Dermis microvascular lymphatic vessel endothelial cell (primary cell): Measurements from ENCODE around the gene KLC4. TPM values are rescaled to one million over a fixed set of nuclear protein-coding genes. Genes with fewer than 3 reads are reported as not detected.

ENCODE experiments used
- DNase-seq, 2 donors: peaks; one replicate each; pipeline versions ENCODE4 v3.0.0 to v3.0.0-alpha.2; 2010; ENCODE audit warnings: low read depth in 2 of 2
- total RNA-seq: library from RNA; depleted of rRNA; stranded (reverse); fragments of >200 nt; gene quantifications from 2 replicates; pipeline ENCODE4 v1.2.1, GENCODE V29; 2014

Gene KLC4
- 14.2 and 17.6 TPM in 2 replicates for total RNA-seq

GRCh38 chr6:43059168-43060033 is at the start of gene KLC4, which contains the start of gene MRPL2:
Gene KLC4 (plus strand): TSS chr6:43059631. CDS start chr6:43061336, 1,705 bp downstream.
Gene MRPL2 (minus strand): TSS chr6:43059434. CDS start chr6:43059381, 53 bp downstream.
- DNase-seq = peak; percentile 97 to 99

DNA sequence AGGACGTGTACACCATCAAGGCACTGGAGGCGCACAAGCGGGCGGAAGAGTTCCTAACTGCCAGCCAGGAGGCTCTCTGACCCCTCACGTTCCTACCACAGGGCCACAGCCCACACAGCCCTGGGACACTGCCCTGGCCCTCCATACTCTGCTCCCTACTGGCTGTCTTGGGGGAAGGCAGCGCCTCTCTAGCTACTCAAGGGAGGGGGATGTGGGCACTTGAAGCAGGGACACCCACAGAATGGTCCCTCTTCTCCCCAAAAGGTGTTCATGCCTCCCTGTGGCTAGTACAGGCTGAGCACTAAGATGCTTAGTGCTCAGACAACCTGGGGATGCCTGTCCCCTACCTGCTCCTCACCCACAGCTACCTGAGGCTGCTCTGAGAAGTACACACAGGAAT is 48.2 kb upstream of the KLC4 start:
- no peak for DNase-seq

GRCh38 chr6:43012364-43012763 is 47.1 kb upstream of the KLC4 start:
- no peak for DNase-seq

GRCh38 chr6:43013097-43013842 is 46.2 kb upstream of the KLC4 start:
- no peak for DNase-seq

- DNase-seq = peak; percentile 100
These were observed 45.5 kb upstream of the KLC4 start, which contains the start of the genes KLHDC3 and MEA1 for GRCh38 chr6:43013843-43014433. Gene KLHDC3 (plus strand): TSS chr6:43014249. CDS start chr6:43017193, 2,944 bp downstream. Gene MEA1 (minus strand): TSS chr6:43013946. CDS start chr6:43013813, 133 bp downstream.

DNA sequence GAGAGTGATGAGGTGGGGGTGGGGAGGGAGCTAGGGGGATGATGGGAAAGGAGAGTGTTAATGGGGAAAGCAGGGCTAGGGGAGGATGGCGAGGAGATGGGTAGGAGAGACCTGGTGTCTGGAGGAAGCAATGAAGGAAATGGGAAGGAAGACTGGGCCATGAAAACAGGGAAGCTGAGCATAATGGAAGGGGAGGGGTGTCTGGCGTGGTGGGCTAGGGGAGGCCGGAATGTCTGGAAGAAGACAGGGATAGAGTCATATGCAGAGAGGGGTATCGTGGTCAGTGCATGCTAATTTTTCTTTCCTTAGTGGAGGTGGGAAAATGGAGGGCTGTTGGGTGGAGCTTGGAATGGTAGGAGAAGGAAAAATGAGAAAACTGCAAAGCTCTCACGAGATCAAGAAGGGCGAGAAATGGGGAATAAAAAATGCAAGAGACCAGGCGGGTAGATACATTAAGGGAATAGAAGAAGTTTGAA is 45.0 kb upstream of the KLC4 start:
- peak in 1 of 2 donors; percentile 30 for DNase-seq

GRCh38 chr6:43016176-43016942 is 43.1 kb upstream of the KLC4 start:
- DNase-seq = no peak

DNA sequence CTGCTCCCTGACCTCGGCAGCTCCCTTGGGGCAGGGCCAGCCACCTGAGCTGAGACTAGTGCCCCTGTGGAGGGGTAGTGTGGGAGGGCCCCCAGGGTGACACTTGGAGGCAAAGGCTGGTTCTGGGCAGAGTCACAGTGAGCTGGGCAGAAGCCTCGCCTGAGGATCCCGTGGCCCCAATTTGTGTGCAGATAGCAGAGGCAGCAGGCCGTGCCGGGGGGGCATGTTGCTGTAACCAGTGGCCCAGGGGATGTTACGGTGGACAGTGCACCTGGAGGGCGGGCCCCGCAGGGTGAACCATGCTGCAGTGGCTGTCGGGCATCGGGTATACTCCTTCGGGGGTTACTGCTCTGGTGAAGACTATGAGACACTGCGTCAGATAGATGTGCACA is 42.5 kb upstream of the KLC4 start:
- no peak for DNase-seq

DNA sequence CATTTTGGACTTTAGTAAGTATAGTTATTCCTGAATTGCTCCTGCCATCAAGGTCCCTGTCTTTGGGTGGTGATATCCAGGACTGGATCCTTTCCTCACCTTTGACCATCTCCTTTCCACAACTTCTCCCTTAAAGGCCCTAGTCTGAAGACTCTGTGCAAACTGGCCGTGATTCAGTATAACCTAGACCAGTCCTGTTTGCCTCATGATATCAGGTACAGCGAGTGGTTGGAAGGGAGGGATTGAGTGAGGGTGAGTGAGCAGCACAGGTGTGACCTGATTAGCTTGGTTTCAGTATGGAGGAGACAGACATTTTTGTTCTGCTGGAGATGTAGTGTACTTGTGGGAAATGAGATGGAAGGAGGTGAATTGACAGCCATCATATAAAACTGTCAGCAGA is 40.3 kb upstream of the KLC4 start:
- no peak for DNase-seq

DNA sequence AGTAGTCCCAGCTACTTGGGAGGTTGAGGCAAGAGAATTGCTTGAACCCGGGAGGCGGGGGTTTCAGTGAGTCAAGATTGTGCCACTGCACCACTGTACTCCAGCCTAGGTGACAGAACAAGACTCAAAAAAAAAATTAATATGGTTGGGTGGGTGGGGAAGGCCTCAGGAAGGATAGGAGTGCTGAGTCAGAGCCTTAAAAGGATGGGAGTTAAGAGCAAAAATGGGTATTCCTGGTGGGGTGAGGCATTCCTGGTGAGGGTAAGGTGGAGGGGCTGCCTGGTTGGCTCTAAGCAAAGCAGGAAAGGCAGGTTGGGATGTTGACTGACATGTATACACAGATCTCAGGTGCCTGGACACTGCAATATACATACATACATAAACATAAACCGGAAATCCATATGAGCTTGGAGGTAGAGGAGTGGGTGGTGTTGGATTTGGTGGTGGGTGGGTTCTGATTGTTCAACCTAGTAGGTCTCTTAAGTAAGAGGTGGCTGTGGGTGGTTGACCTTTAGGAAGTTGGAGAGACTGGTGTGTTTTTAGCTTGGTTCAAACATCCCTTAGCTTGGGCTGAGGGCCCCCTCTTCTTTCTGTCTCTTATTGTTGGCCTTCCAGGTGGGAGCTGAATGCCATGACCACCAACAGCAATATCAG is 39.3 kb upstream of the KLC4 start:
- DNase-seq = no peak

DNA sequence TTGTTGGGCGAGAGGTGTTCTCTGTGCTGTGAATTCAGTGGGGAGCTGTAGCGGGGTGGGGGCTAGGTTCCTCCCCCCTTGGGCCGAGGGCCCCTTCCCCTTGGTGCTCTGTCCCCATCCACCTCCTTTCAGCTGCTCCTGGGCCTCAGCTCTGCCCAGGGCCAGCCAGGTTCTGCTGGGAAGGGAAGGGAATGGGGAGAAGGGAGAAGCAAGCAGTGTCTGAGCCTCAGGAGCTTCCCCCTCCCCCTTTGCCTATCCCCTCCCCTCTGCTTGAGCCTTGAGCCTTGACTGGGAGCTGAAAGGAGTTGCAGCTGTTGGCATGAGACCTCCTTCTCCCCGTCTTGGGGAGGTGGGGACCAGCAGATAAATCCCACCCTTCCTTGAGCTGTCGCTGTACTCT is 38.6 kb upstream of the KLC4 start:
- no peak for DNase-seq

- DNase-seq = peak; percentile 30 to 70
These were observed 38.0 kb upstream of the KLC4 start, which contains the start of gene RRP36 for GRCh38 chr6:43021270-43022047. Gene RRP36 (plus strand): TSS chr6:43021623. CDS start chr6:43021655, 32 bp downstream.

DNA sequence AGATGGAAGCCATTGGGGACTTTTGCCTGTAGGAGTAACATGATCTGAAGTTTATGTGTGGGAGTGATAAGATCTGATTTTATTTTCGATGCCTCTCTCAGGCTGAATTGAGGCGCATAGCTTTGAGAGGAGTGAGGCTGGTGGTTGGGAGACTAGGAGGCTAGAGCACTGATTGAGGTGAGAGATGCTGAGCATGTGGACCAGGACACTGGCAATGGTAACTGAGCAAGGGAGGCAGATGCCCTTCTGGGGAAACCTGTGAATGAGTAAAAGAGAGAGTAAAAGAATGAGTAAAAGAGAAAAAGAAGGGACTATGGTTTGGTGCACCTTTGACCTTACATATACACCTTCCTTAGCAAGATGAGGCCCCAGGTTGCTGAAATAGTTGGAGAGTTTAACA is 35.0 kb upstream of the KLC4 start:
- no peak for DNase-seq

- DNase-seq = no peak
These were observed 33.1 kb upstream of the KLC4 start for GRCh38 chr6:43026365-43026764.

- no peak for DNase-seq
These were observed 30.3 kb upstream of the KLC4 start for GRCh38 chr6:43029120-43029519.

DNA sequence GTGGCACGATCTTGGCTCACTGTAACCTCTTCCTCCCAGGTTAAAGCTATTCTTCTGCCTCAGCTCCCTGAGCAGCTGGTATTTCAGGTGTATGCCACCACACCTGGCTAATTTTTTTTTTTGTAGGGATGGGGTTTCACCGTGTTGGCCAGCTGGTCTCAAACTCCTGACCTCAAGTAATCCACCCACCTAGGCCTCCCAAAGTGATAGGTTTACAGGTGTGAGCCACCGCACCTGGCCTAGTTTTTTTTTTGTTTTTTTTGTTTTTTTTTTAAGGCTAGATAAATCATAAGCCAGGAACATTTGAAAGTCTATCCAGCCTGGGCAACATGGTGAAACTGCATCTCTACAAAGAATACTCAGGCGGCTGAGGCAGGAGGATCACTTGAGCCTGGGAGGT is 27.1 kb upstream of the KLC4 start:
- DNase-seq = no peak

DNA sequence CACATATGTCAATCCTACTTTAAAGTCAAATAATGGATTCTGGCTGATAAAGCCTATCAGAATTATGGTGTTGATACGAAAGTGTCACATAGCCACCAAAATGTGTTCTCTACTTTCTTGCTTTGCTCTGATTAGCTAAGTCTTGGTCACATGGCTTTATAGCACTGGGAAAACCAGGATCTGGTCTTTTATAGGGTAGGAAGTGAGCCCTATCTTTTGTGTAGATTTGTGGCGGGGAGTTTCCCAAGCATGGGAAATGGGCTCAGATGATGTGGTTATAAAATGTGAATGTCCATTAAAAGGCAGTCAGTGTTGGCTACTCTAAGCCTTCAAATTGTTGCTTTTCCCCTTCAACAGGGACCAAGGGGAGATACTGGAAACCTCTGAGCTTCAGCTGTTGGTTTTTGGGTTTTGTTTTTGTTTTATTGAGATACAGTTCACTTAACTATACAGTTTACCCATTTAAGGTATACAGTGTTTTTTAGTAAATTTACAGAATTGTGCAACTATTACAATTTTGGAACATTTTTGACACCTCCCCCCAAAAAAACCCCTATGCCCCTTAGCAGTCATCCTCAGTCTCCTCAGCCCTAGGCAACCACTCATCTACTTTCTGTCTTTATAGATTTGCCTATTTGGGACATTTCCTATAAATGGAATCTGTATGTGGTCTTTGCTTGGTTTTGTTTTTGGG is 25.8 kb upstream of the KLC4 start:
- no peak for DNase-seq

- no peak for DNase-seq
These were observed 25.3 kb upstream of the KLC4 start for GRCh38 chr6:43034190-43034525.
